ENCODE data around the gene FRMD4A. TPM values are rescaled to one million over a fixed set of nuclear protein-coding genes. Genes with fewer than 3 reads are reported as not detected.

FRMD4A gene
- total RNA-seq, 1 donor from 2014 or later = 0.64 TPM

- no peak overlapping the region for H3K4me3 Mint-ChIP-seq
- H3K27ac Mint-ChIP-seq = no peak overlapping the region
- ATAC-seq (ENCODE audit: low read depth) = no peak
- TF ChIP-seq CTCF (IDR thresholded peaks at IDR 0.05) = no peak
- peaks cover 40% of the 10 kb centered on the region for H3K27me3 Mint-ChIP-seq
- no peaks in the 10 kb centered on the region for H3K9me3 Mint-ChIP-seq
- intact Hi-C loops (cut with micrococcal nuclease) = loop anchor here (10.0 kb wide), 1 partner anchor 542 kb away; no protein-coding TSS in a partner anchor
- DNase-seq = no peak
- ChIA-PET POLR2A (no interaction called here), CTCF (interaction anchor here (0.6 kb wide), 1 partner anchor 12 kb away, joined by 3 read pairs; no protein-coding TSS in a partner anchor)
- no peaks in the 10 kb centered on the region for H3K36me3 Mint-ChIP-seq (ENCODE audit: low read depth)
- H3K4me1 Mint-ChIP-seq = peaks cover 2% of the 10 kb centered on the region
These were observed 4.1 kb downstream of the FRMD4A start for GRCh38 chr10:14326581-14326980.

GRCh38 chr10:14325325-14325955 lies 5.3 kb downstream of the FRMD4A start:
- TF ChIP-seq CTCF (IDR thresholded peaks at IDR 0.05) = no peak
- Mint-ChIP-seq H3K4me1 (peaks cover 2% of the 10 kb centered on the region), H3K27ac (no peak overlapping the region), H3K36me3 (ENCODE audit: low read depth) (no peaks in the 10 kb centered on the region), H3K27me3 (peaks cover 35% of the 10 kb centered on the region), H3K9me3 (no peaks in the 10 kb centered on the region), H3K4me3 (no peak overlapping the region)
- intact Hi-C loops (cut with micrococcal nuclease) = loop anchor here (10.0 kb wide), 1 partner anchor 541 kb away; no protein-coding TSS in a partner anchor
- DNase-seq (no peak), ATAC-seq (ENCODE audit: low read depth) (no peak)
- CTCF ChIA-PET = no interaction called here
- POLR2A ChIA-PET = no interaction called here

GRCh38 chr10:14322526-14323188 lies 8.1 kb downstream of the FRMD4A start:
- Mint-ChIP-seq H3K27ac (no peak overlapping the region), H3K4me1 (peaks cover 1% of the 10 kb centered on the region), H3K36me3 (ENCODE audit: low read depth) (no peaks in the 10 kb centered on the region), H3K4me3 (no peak overlapping the region), H3K9me3 (no peaks in the 10 kb centered on the region), H3K27me3 (peaks cover 29% of the 10 kb centered on the region)
- ATAC-seq (ENCODE audit: low read depth) = no peak
- intact Hi-C loops (cut with micrococcal nuclease) = loop anchor here (10.0 kb wide), 1 partner anchor 538 kb away; no protein-coding TSS in a partner anchor
- no peak for DNase-seq
- TF ChIP-seq CTCF (IDR thresholded peaks at IDR 0.05) = no peak
- POLR2A ChIA-PET = no interaction called here
- CTCF ChIA-PET = no interaction called here

- no peaks in the 10 kb centered on the region for H3K4me1 Mint-ChIP-seq
- ChIA-PET POLR2A (no interaction called here), CTCF (no interaction called here)
- no peak overlapping the region for H3K27ac Mint-ChIP-seq
- no peaks in the 10 kb centered on the region for H3K9me3 Mint-ChIP-seq
- no peak for DNase-seq
- no peaks in the 10 kb centered on the region for H3K36me3 Mint-ChIP-seq (ENCODE audit: low read depth)
- peaks cover 43% of the 10 kb centered on the region for H3K27me3 Mint-ChIP-seq
- TF ChIP-seq CTCF (IDR thresholded peaks at IDR 0.05) = no peak
- no peak for ATAC-seq (ENCODE audit: low read depth)
- intact Hi-C loops (cut with micrococcal nuclease) = no loop called here
- H3K4me3 Mint-ChIP-seq = no peak overlapping the region
These were observed 12.7 kb downstream of the FRMD4A start for GRCh38 chr10:14318007-14318406.

GRCh38 chr10:14312014-14312413 lies 18.7 kb downstream of the FRMD4A start:
- Mint-ChIP-seq H3K4me1 (no peaks in the 10 kb centered on the region), H3K36me3 (ENCODE audit: low read depth) (no peaks in the 10 kb centered on the region), H3K27me3 (peaks cover 36% of the 10 kb centered on the region), H3K4me3 (no peak overlapping the region), H3K9me3 (no peaks in the 10 kb centered on the region), H3K27ac (no peak overlapping the region)
- ChIA-PET POLR2A (no interaction called here), CTCF (no interaction called here)
- TF ChIP-seq CTCF (IDR thresholded peaks at IDR 0.05) = no peak
- ATAC-seq (ENCODE audit: low read depth) = no peak
- intact Hi-C loops (cut with micrococcal nuclease) = no loop called here
- no peak for DNase-seq

All from activated B cell treated with CpG ODN at 0.5 μM for 24 hours (primary cell).